Activated CD8-positive, alpha-beta T cell treated with anti-CD3 and anti-CD28 coated beads for 36 hours (primary cell): ENCODE measurements around the gene ZFPL1. TPM values are rescaled to one million over a fixed set of nuclear protein-coding genes. Genes with fewer than 3 reads are reported as not detected.

Experiments
- ATAC-seq: fragments of 200-7000 bp; cut with Tn5 transposase; one replicate; pipeline ENCODE4 v1.10.0; 2021; ENCODE audit warnings: mild to moderate bottlenecking, moderate library complexity
- CTCF ChIA-PET: fragments of 350-600 bp; sonication (Branson Sonifier 250); formaldehyde crosslinking; loops from one replicate; lab custom pipeline; 2021; ENCODE audit warnings: antibody characterized with exemption; lab: Charles Lee
- POLR2A ChIA-PET: fragments of 350-600 bp; sonication (Branson Sonifier 250); formaldehyde crosslinking; loops from one replicate; lab custom pipeline; 2021; ENCODE audit warnings: antibody characterized with exemption; lab: Charles Lee
- DNase-seq: peaks from one replicate; pipeline ENCODE4 v3.0.0-alpha.2; 2020
- H3K27ac Mint-ChIP-seq: one replicate; pipeline ENCODE4 v1.8.0; 2021; ENCODE audit warnings: mild to moderate bottlenecking, mixed read lengths
- H3K27me3 Mint-ChIP-seq: one replicate; pipeline ENCODE4 v1.8.0; 2021; ENCODE audit warnings: mixed read lengths
- H3K36me3 Mint-ChIP-seq: one replicate; pipeline ENCODE4 v1.8.0; 2021; ENCODE audit warnings: low read depth, mixed read lengths
- H3K4me1 Mint-ChIP-seq: one replicate; pipeline ENCODE4 v1.8.0; 2021; ENCODE audit warnings: low read depth, mixed read lengths
- H3K4me3 Mint-ChIP-seq: one replicate; pipeline ENCODE4 v1.8.0; 2021; ENCODE audit warnings: mild to moderate bottlenecking, moderate library complexity, mixed read lengths
- H3K9me3 Mint-ChIP-seq: one replicate; pipeline ENCODE4 v1.8.0; 2021; ENCODE audit warnings: mixed read lengths
- intact Hi-C: fragments of 100-400 bp; cut with micrococcal nuclease; formaldehyde crosslinking; loops from one replicate; pipeline ENCODE4 v1.10.0; 2022
- total RNA-seq, 2 experiments: library from RNA; stranded (reverse); gene quantifications; one replicate each; pipeline ENCODE4 v1.2.3, GENCODE V29; 2021
- TF ChIP-seq, protein P1 (sequence below): fragments of 200-600 bp; IDR thresholded peaks from one replicate; pipeline ENCODE4 v1.8.0; 2022; ENCODE audit warnings: antibody characterized with exemption, mild to moderate bottlenecking

The ZFPL1 gene
- total RNA-seq, 2 experiments from 2014 or later = 27.1 to 28.2 TPM

DNA sequence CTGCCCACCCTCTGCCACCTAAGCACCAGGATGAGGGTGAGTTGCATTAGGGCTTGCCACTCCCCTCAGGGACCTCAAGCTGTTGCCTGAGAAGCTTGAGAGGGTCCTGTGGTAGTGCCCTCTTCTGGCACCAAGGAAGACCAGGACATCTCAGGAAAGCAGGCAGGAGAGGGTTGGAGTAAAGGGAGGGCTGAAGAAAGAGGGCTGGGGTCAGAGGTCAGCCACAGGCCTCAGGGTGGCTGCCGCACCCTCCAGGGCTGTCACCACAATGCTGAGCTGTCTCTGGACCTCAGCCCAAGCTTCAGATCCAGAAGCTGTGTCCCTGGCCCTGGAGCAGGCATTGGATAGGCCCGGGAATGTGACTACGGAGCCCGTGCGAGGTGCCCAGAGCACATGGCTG lies 39.0 kb upstream of the ZFPL1 start:
- Mint-ChIP-seq H3K4me3 (no peak overlapping the region), H3K27me3 (no peaks in the 10 kb centered on the region), H3K4me1 (peaks cover 26% of the 10 kb centered on the region), H3K9me3 (no peaks in the 10 kb centered on the region), H3K36me3 (peaks cover 14% of the 10 kb centered on the region), H3K27ac (no peak overlapping the region)
- TF ChIP-seq, protein P1, sequence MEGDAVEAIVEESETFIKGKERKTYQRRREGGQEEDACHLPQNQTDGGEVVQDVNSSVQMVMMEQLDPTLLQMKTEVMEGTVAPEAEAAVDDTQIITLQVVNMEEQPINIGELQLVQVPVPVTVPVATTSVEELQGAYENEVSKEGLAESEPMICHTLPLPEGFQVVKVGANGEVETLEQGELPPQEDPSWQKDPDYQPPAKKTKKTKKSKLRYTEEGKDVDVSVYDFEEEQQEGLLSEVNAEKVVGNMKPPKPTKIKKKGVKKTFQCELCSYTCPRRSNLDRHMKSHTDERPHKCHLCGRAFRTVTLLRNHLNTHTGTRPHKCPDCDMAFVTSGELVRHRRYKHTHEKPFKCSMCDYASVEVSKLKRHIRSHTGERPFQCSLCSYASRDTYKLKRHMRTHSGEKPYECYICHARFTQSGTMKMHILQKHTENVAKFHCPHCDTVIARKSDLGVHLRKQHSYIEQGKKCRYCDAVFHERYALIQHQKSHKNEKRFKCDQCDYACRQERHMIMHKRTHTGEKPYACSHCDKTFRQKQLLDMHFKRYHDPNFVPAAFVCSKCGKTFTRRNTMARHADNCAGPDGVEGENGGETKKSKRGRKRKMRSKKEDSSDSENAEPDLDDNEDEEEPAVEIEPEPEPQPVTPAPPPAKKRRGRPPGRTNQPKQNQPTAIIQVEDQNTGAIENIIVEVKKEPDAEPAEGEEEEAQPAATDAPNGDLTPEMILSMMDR = no peak
- DNase-seq = no peak
- intact Hi-C loops = no loop called here
- ChIA-PET POLR2A (interaction anchor here (0.7 to 0.9 kb wide), 2 partner anchors 18 to 32 kb away, joined by 3 read pairs; no protein-coding TSS in a partner anchor), CTCF (interaction anchor here (1.1 kb wide), 1 partner anchor 16 kb away, joined by 3 read pairs; no protein-coding TSS in a partner anchor)
- no peak for ATAC-seq

DNA sequence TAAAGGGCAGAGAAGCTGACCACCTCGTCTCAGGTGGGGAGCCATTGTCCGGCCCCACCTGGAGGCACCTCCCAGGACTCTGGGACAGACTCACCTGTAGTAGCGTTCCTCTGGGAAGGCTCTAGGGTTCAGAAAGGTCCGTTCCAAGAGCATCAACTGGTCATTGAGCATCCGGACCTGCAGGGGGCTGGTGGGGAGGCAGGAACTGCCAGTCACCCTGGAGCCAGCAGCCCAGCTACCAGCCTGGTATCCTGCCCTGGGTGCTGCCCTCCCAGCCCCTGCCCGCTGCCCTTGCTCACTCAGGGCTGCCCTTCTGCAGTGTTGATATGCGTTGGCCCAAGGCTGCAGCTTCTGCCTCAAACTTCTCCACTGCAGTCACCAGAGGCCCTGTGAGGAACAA lies 38.3 kb upstream of the ZFPL1 start:
- no peak for DNase-seq
- H3K27ac Mint-ChIP-seq = no peak overlapping the region
- ATAC-seq = no peak
- H3K36me3 Mint-ChIP-seq = peaks cover 14% of the 10 kb centered on the region
- H3K4me1 Mint-ChIP-seq = peaks cover 25% of the 10 kb centered on the region
- no peaks in the 10 kb centered on the region for H3K27me3 Mint-ChIP-seq
- H3K9me3 Mint-ChIP-seq = no peaks in the 10 kb centered on the region
- intact Hi-C loops = no loop called here
- H3K4me3 Mint-ChIP-seq = no peak overlapping the region
- ChIA-PET CTCF (interaction anchor here (1.1 kb wide), 1 partner anchor 16 kb away, joined by 3 read pairs; no protein-coding TSS in a partner anchor), POLR2A (interaction anchor here (0.7 to 0.9 kb wide), 3 partner anchors 17 to 32 kb away, joined by 3 read pairs; no protein-coding TSS in a partner anchor)
- TF ChIP-seq, protein P1 = no peak

DNA sequence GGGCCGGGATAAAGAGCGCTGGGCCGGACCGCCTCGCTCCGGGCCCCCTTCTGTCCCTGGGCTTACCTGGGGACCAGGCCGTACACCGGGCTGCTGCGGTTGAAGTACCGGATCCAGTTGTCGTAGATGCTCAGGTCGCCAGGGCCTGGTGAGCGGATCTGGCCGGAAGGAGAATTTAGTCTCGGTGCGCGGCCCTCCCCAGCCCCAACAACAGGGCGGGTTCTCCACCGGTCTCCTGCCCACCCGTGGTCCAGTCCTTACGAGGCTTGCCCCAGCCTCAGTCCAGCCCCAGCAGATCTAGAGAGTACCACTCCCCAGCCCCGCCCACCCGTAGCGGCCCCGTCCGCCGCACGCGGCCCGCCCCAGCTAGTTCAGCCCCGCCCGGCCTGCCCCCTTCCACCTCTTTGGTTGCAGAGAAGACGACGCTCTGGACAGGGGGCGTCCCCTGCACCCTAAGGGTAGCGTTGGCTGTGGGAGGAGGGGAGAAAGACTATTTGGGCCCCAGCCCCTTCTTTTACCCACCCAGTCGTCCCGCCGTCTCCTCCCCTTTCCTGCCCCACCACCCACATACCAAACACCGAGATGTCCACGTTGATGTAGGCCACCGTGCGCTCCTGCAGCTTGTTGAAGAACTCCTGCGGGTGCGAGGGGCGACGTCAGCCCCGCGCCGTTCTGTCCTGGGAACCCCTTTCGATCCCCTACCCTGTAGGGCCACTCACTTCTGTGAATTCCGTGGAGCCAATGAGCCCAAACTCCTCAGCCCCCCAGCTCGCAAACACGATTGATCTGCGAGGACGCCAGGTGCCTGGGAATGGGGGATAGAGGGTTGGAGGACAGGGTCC lies 36.2 kb upstream of the ZFPL1 start:
- peak overlapping the region; percentile 76 for H3K27ac Mint-ChIP-seq
- ATAC-seq = peak; percentile 69
- TF ChIP-seq, protein P1 = no peak
- peak overlapping the region; percentile 73 for H3K4me3 Mint-ChIP-seq
- peak; percentile 38 for DNase-seq
- intact Hi-C loops = no loop called here
- H3K9me3 Mint-ChIP-seq = no peaks in the 10 kb centered on the region
- ChIA-PET CTCF (interaction anchor here (1.3 to 2.0 kb wide), 2 partner anchors 7 to 65 kb away, joined by 4 to 7 read pairs; partner anchors contain the start of gene SAC3D1), POLR2A (interaction anchor here (0.8 to 2.1 kb wide), 2 partner anchors 21 to 69 kb away, joined by 3 to 5 read pairs; partner anchors contain the start of genes SNX15 and ZNHIT2)
- peaks cover 11% of the 10 kb centered on the region for H3K36me3 Mint-ChIP-seq
- H3K27me3 Mint-ChIP-seq = no peaks in the 10 kb centered on the region
- peaks cover 20% of the 10 kb centered on the region for H3K4me1 Mint-ChIP-seq

DNA sequence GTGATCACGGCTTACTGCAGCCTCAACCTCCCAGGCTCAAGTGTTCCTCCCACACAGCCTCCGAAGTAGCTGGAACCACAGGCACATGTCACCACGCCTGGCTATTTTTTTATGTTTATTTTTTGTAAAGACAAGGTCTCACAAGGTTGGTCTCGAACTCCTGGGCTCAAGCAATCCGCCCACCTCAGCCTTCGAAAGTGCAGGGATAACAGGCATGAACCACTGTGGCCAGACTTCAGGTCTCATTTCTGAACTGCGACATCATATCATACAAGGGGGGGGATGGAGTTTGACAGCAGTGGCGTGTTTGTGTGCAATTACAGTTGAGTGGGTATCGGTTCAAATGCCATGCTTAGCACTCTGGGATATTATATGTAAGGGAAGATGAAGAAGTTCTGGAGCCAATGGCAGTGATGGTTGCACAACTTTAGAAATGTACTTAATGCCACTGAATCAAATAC lies 32.6 kb upstream of the ZFPL1 start:
- DNase-seq (peak; percentile 17), ATAC-seq (no peak)
- no peak overlapping the region for H3K27ac Mint-ChIP-seq
- POLR2A ChIA-PET = no interaction called here
- peaks cover 26% of the 10 kb centered on the region for H3K4me1 Mint-ChIP-seq
- TF ChIP-seq, protein P1 = no peak
- CTCF ChIA-PET = no interaction called here
- peaks cover under 1% of the 10 kb centered on the region for H3K36me3 Mint-ChIP-seq
- no peaks in the 10 kb centered on the region for H3K9me3 Mint-ChIP-seq
- H3K27me3 Mint-ChIP-seq = no peaks in the 10 kb centered on the region
- intact Hi-C loops = no loop called here
- H3K4me3 Mint-ChIP-seq = no peak overlapping the region
